GM12878 (cell line): ENCODE results near the gene BRAF. TPM values are rescaled to one million over a fixed set of nuclear protein-coding genes. Genes with fewer than 3 reads are reported as not detected.

Experiments used
- ATAC-seq: fragments of 200-7000 bp; cut with Tn5 transposase; 3 replicates; pipeline ENCODE4 v1.9.1; 2020; ENCODE audit warnings: mild to moderate bottlenecking, moderate library complexity
- BruUV-seq: library from RNA; stranded (reverse); fragments of 400-500 nt; replicated peaks from 2 replicates; lab custom pipeline; 2021; lab: Mats Ljungman, UMichigan
- CTCF ChIA-PET: fragments of 300-600 bp; sonication (Branson Sonifier 250); formaldehyde crosslinking; extraction: SDS; loops from one replicate; lab custom pipeline; 2021; ENCODE audit warnings: inconsistent platforms; lab: Yijun Ruan, JAX
- POLR2A ChIA-PET: fragments of 350-600 bp; formaldehyde crosslinking; extraction: SDS; loops from one replicate; lab custom pipeline; 2021; ENCODE audit warnings: inconsistent platforms; lab: Charles Lee
- RAD21 ChIA-PET: fragments of 300-600 bp; sonication (Branson Sonifier 250); formaldehyde crosslinking; loops from one replicate; lab custom pipeline; 2023; ENCODE audit warnings: antibody characterized with exemption; ENCODE audit not compliant: unreplicated experiment; lab: Charles Lee
- SMC1A ChIA-PET: fragments of 300-600 bp; sonication (Branson Sonifier 250); formaldehyde crosslinking; loops from one replicate; lab custom pipeline; 2023; ENCODE audit not compliant: unreplicated experiment, uncharacterized antibody; lab: Charles Lee
- DNase-seq: peaks from one replicate; pipeline ENCODE4 v3.0.0-alpha.2; 2011; ENCODE audit warnings: low read depth, low spot score
- FAIRE-seq: peaks from 3 replicates; lab custom pipeline; 2011; peaks lifted over from hg19 to GRCh38; lab: Jason Lieb, UNC
- H2AFZ ChIP-seq: 2 replicates; pipeline ENCODE4 v1.6.0; 2011; ENCODE audit warnings: low read depth, low read length, control low read depth; ENCODE audit not compliant: control insufficient read depth
- H3K27ac ChIP-seq: 2 replicates; pipeline ENCODE4 v1.5.1; 2011; ENCODE audit warnings: control low read depth; ENCODE audit not compliant: control insufficient read depth, insufficient read depth
- H3K27me3 ChIP-seq, 2 experiments: replicated peaks in 1 of 2; 2 replicates each; pipeline versions ENCODE4 v1.6.0 to v1.6.1; 2011; ENCODE audit warnings: low read length in 1 of 2; ENCODE audit not compliant: control insufficient read depth in 2 of 2, insufficient read depth in 2 of 2
- H3K36me3 ChIP-seq, 2 experiments: 2 replicates each; pipeline ENCODE4 v1.5.1; 2011; ENCODE audit warnings: low read length in 1 of 2; ENCODE audit not compliant: control insufficient read depth in 2 of 2, insufficient read depth in 2 of 2
- H3K4me1 ChIP-seq: 2 replicates; pipeline ENCODE4 v1.6.1; 2011; ENCODE audit warnings: mild to moderate bottlenecking, low read length, moderate library complexity, mixed read lengths; ENCODE audit not compliant: control insufficient read depth, insufficient read depth
- H3K4me2 ChIP-seq: 2 replicates; pipeline ENCODE4 v1.6.0; 2011; ENCODE audit warnings: control low read depth; ENCODE audit not compliant: control insufficient read depth, insufficient read depth
- H3K4me3 ChIP-seq: fragments of 200-600 bp; sonication (generic); 2 replicates; pipeline ENCODE4 v1.5.1; 2016
- H3K79me2 ChIP-seq: 2 replicates; pipeline ENCODE4 v1.6.0; 2011; ENCODE audit warnings: low read length; ENCODE audit not compliant: control insufficient read depth, insufficient read depth
- H3K9ac ChIP-seq: 2 replicates; pipeline ENCODE4 v1.8.0; 2011; ENCODE audit warnings: low read length, control low read depth, mixed read lengths; ENCODE audit not compliant: control insufficient read depth, insufficient read depth
- H3K9me3 ChIP-seq: replicated peaks from 3 replicates; pipeline ENCODE4 v1.5.1; 2011; ENCODE audit warnings: mild to moderate bottlenecking, low read length; ENCODE audit not compliant: control insufficient read depth, insufficient read depth
- H4K20me1 ChIP-seq: 2 replicates; pipeline ENCODE4 v1.6.0; 2011; ENCODE audit not compliant: control insufficient read depth, insufficient read depth
- ASH2L ChIP-seq: fragments of 300-600, 200-600 bp; sonication (generic); IDR thresholded peaks from 2 replicates; pipeline ENCODE4 v1.6.1; 2017; ENCODE audit warnings: low read depth, mild to moderate bottlenecking, borderline replicate concordance
- CBFB ChIP-seq: IDR thresholded peaks from 2 replicates; pipeline ENCODE4 v1.6.1; 2016; ENCODE audit warnings: antibody characterized with exemption, low read depth
- IKZF1 ChIP-seq: fragments of 450-650 bp; conservative IDR thresholded peaks from 2 replicates; pipeline ENCODE4 v1.6.1; 2017; ENCODE audit warnings: antibody characterized with exemption, mild to moderate bottlenecking
- KDM1A ChIP-seq: fragments of 200-600 bp; sonication (generic); IDR thresholded peaks from 2 replicates; pipeline ENCODE4 v1.6.1; 2016; ENCODE audit warnings: borderline replicate concordance
- NFXL1 ChIP-seq: fragments of 450-650 bp; IDR thresholded peaks from 2 replicates; pipeline ENCODE4 v1.6.1; 2017; ENCODE audit warnings: antibody characterized with exemption, mild to moderate bottlenecking, borderline replicate concordance
- POLR2A ChIP-seq: IDR thresholded peaks from 2 replicates; pipeline ENCODE4 v1.6.1; 2011; ENCODE audit warnings: low read depth, mild to moderate bottlenecking, low read length
- POLR2AphosphoS5 ChIP-seq: IDR thresholded peaks from 2 replicates; pipeline ENCODE4 v1.6.1; 2011; ENCODE audit warnings: mild to moderate bottlenecking, low read length, inconsistent platforms
- RELA ChIP-seq: fragments of 450-650 bp; IDR thresholded peaks from 2 replicates; pipeline ENCODE4 v1.8.0; 2014; ENCODE audit warnings: borderline replicate concordance; ENCODE audit not compliant: partially characterized antibody
- SUZ12 ChIP-seq: fragments of 200-600 bp; sonication (generic); IDR thresholded peaks from one replicate; pipeline ENCODE4 v1.6.1; 2018; ENCODE audit warnings: antibody characterized with exemption, mild to moderate bottlenecking; ENCODE audit not compliant: unreplicated experiment
- WGBS: methylation state at CpG from one replicate; pipeline ENCODE4 v1.1.6; 2016; ENCODE audit warnings: low lambda C conversion rate; ENCODE audit not compliant: insufficient replicate concordance, insufficient coverage; ENCODE audit errors: missing lambda C conversion rate; 5-methylcytosine and 5-hydroxymethylcytosine counted together
- in situ Hi-C: fragments of 300-500 bp; cut with MboI; formaldehyde crosslinking; loops from 9 replicates; pipeline ENCODE4 v1.14.3; 2018; ENCODE audit warnings: mixed read lengths
- intact Hi-C: fragments of 100-400 bp; cut with micrococcal nuclease; formaldehyde crosslinking; loops from one replicate; pipeline ENCODE4 v1.14.2; 2022; ENCODE audit not compliant: unreplicated experiment
- polyA plus RNA-seq, 11 experiments: library from polyadenylated mRNA; depleted of rRNA in 4 of 11; unstranded in 6 of 11; stranded (reverse) in 5 of 11; fragments of >200 nt; fragmentation: Nextera tagmentation in 4 of 11; fragmentation: Illumina TruSeq in 1 of 11; extraction: Ambion mirVana in 4 of 11; extraction: Trizol in 1 of 11; gene quantifications; 1 replicate in 1 of 11; 2 replicates in 10 of 11; pipeline versions ENCODE4 v1.2.1 to v1.2.3, GENCODE V29; 2011 to 2016; ENCODE audit warnings: inconsistent platforms in 2 of 11, missing spikeins in 2 of 11, low read depth in 1 of 11
- total RNA-seq, 4 experiments: library from RNA; depleted of rRNA in 3 of 4; stranded (reverse); fragments of >200 nt in 3 of 4; fragmentation: Illumina TruSeq in 1 of 4; extraction: Trizol in 1 of 4; gene quantifications; 2 replicates each; pipeline versions ENCODE4 v1.2.1 to v1.2.3, GENCODE V29; 2013 to 2021
- TF ChIP-seq, protein P1 (sequence below): fragments of 450-650 bp; conservative IDR thresholded peaks from 2 replicates; pipeline ENCODE4 v1.6.1; 2017; ENCODE audit warnings: mild to moderate bottlenecking, moderate library complexity
- TF ChIP-seq, protein P2 (sequence below): IDR thresholded peaks from 2 replicates; pipeline ENCODE4 v1.6.1; 2012; ENCODE audit warnings: improper control_type of control experiment, low read depth, low read length; ENCODE audit not compliant: insufficient replicate concordance
- TF ChIP-seq, protein P3 (sequence below): fragments of 450-650 bp; IDR thresholded peaks from 2 replicates; pipeline ENCODE4 v1.6.1; 2017; ENCODE audit warnings: mild to moderate bottlenecking, low read depth, inconsistent platforms; ENCODE audit not compliant: poor library complexity, severe bottlenecking
- TF ChIP-seq, protein P4 (sequence below): IDR thresholded peaks from 2 replicates; pipeline ENCODE4 v1.6.1; 2011; ENCODE audit warnings: borderline replicate concordance, low read depth, mild to moderate bottlenecking, moderate library complexity, low read length; ENCODE audit not compliant: insufficient read depth, poor library complexity, severe bottlenecking

Gene BRAF
- total and polyA plus RNA-seq, 10 of the 15 experiments (the other 5 are each of a cell fraction or from before 2014, with no cell fraction given), result 2.6 to 31.0 (median 10.6) TPM

DNA sequence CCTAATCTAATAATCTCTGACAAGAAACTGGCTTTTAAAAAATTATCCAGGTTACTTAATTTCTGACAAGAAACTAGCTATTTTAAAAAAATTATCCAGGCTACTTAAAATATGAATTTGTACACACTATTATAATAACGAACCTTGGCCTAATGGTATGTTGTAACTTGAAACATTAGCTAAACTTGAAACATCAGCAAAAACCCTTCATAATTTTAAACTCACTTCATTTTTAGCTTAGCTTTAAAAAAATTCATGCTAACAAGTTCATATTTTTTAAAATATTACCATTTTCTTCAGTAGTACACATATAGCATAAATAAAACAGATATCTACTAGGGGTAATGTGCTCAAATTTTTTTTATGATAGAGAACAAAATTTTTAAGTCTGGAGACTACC, 35.6 kb downstream of the BRAF start:
- no peak overlapping the region for H3K4me3 ChIP-seq
- SMC1A ChIA-PET, result interaction anchor here (0.7 to 3.1 kb wide), 7 partner anchors 10 to 93 kb away, joined by 3 to 15 read pairs (median 3); no protein-coding TSS in a partner anchor
- CTCF ChIA-PET, result interaction anchor here (0.5 to 1.2 kb wide), 3 partner anchors 12 to 1041 kb away, joined by 3 read pairs; no protein-coding TSS in a partner anchor
- no peak overlapping the region for H2AFZ ChIP-seq
- H4K20me1 ChIP-seq, result peaks cover 2% of the 10 kb centered on the region; the same call in 1 of the 2 replicates
- in situ Hi-C loops, result no loop called here
- POLR2A ChIA-PET, result no interaction called here
- H3K36me3 ChIP-seq, result no peaks in the 10 kb centered on the region
- no peak overlapping the region for H3K9ac ChIP-seq
- FAIRE-seq (no peak), DNase-seq (no peak), ATAC-seq (no peak)
- H3K4me1 ChIP-seq, result peaks cover 14% of the 10 kb centered on the region
- no peaks in the 10 kb centered on the region for H3K9me3 ChIP-seq
- intact Hi-C loops, result no loop called here
- H3K79me2 ChIP-seq, result peaks cover 25% of the 10 kb centered on the region
- no TSS peak for BruUV-seq
- RAD21 ChIA-PET, result interaction anchor here (1.3 kb wide), 1 partner anchor 13 kb away, joined by 3 read pairs; no protein-coding TSS in a partner anchor
- H3K27me3 ChIP-seq, result no peaks in the 10 kb centered on the region
- no peak overlapping the region for H3K27ac ChIP-seq
- TF ChIP-seq IKZF1 (no peak), RELA (no peak), SUZ12 (no peak), ASH2L (no peak), POLR2AphosphoS5 (no peak), NFXL1 (no peak), POLR2A (no peak), CBFB (no peak), KDM1A (no peak)
- TF ChIP-seq, protein P1, sequence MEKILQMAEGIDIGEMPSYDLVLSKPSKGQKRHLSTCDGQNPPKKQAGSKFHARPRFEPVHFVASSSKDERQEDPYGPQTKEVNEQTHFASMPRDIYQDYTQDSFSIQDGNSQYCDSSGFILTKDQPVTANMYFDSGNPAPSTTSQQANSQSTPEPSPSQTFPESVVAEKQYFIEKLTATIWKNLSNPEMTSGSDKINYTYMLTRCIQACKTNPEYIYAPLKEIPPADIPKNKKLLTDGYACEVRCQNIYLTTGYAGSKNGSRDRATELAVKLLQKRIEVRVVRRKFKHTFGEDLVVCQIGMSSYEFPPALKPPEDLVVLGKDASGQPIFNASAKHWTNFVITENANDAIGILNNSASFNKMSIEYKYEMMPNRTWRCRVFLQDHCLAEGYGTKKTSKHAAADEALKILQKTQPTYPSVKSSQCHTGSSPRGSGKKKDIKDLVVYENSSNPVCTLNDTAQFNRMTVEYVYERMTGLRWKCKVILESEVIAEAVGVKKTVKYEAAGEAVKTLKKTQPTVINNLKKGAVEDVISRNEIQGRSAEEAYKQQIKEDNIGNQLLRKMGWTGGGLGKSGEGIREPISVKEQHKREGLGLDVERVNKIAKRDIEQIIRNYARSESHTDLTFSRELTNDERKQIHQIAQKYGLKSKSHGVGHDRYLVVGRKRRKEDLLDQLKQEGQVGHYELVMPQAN, result no peak
- TF ChIP-seq, protein P2, sequence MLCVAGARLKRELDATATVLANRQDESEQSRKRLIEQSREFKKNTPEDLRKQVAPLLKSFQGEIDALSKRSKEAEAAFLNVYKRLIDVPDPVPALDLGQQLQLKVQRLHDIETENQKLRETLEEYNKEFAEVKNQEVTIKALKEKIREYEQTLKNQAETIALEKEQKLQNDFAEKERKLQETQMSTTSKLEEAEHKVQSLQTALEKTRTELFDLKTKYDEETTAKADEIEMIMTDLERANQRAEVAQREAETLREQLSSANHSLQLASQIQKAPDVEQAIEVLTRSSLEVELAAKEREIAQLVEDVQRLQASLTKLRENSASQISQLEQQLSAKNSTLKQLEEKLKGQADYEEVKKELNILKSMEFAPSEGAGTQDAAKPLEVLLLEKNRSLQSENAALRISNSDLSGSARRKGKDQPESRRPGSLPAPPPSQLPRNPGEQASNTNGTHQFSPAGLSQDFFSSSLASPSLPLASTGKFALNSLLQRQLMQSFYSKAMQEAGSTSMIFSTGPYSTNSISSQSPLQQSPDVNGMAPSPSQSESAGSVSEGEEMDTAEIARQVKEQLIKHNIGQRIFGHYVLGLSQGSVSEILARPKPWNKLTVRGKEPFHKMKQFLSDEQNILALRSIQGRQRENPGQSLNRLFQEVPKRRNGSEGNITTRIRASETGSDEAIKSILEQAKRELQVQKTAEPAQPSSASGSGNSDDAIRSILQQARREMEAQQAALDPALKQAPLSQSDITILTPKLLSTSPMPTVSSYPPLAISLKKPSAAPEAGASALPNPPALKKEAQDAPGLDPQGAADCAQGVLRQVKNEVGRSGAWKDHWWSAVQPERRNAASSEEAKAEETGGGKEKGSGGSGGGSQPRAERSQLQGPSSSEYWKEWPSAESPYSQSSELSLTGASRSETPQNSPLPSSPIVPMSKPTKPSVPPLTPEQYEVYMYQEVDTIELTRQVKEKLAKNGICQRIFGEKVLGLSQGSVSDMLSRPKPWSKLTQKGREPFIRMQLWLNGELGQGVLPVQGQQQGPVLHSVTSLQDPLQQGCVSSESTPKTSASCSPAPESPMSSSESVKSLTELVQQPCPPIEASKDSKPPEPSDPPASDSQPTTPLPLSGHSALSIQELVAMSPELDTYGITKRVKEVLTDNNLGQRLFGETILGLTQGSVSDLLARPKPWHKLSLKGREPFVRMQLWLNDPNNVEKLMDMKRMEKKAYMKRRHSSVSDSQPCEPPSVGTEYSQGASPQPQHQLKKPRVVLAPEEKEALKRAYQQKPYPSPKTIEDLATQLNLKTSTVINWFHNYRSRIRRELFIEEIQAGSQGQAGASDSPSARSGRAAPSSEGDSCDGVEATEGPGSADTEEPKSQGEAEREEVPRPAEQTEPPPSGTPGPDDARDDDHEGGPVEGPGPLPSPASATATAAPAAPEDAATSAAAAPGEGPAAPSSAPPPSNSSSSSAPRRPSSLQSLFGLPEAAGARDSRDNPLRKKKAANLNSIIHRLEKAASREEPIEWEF, result no peak
- TF ChIP-seq, protein P3, sequence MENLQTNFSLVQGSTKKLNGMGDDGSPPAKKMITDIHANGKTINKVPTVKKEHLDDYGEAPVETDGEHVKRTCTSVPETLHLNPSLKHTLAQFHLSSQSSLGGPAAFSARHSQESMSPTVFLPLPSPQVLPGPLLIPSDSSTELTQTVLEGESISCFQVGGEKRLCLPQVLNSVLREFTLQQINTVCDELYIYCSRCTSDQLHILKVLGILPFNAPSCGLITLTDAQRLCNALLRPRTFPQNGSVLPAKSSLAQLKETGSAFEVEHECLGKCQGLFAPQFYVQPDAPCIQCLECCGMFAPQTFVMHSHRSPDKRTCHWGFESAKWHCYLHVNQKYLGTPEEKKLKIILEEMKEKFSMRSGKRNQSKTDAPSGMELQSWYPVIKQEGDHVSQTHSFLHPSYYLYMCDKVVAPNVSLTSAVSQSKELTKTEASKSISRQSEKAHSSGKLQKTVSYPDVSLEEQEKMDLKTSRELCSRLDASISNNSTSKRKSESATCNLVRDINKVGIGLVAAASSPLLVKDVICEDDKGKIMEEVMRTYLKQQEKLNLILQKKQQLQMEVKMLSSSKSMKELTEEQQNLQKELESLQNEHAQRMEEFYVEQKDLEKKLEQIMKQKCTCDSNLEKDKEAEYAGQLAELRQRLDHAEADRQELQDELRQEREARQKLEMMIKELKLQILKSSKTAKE, result no peak
- TF ChIP-seq, protein P4, sequence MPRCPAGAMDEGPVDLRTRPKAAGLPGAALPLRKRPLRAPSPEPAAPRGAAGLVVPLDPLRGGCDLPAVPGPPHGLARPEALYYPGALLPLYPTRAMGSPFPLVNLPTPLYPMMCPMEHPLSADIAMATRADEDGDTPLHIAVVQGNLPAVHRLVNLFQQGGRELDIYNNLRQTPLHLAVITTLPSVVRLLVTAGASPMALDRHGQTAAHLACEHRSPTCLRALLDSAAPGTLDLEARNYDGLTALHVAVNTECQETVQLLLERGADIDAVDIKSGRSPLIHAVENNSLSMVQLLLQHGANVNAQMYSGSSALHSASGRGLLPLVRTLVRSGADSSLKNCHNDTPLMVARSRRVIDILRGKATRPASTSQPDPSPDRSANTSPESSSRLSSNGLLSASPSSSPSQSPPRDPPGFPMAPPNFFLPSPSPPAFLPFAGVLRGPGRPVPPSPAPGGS, result no peak
- TF ChIP-seq, all 136 proteins: peak for 0
- H3K4me2 ChIP-seq, result no peak overlapping the region
- WGBS, result 94% methylated on average over 1 of the region's 1 CpG
